HEK293T (cell line): ENCODE measurements around the gene ARID1B.

Experiments used
- CTCF ChIA-PET: fragments of 350-600 bp; formaldehyde crosslinking; extraction: SDS; loops from one replicate; lab custom pipeline; 2021; ENCODE audit warnings: antibody characterized with exemption, inconsistent platforms; lab: Yijun Ruan, JAX
- POLR2A ChIA-PET: fragments of 350-600 bp; formaldehyde crosslinking; extraction: SDS; loops from one replicate; lab custom pipeline; 2020; ENCODE audit warnings: antibody characterized with exemption, inconsistent platforms; lab: Yijun Ruan, JAX
- DNase-seq: peaks from one replicate; pipeline ENCODE4 v3.0.0; 2012; ENCODE audit warnings: mixed read lengths; ENCODE audit errors: extremely low spot score
- ARNT ChIP-seq: fragments of 450-650 bp; IDR thresholded peaks from 2 replicates; pipeline ENCODE4 v1.6.1; 2017; ENCODE audit warnings: mild to moderate bottlenecking
- BHLHE40 ChIP-seq: fragments of 450-650 bp; IDR thresholded peaks from 2 replicates; pipeline ENCODE4 v1.6.1; 2016; ENCODE audit warnings: mild to moderate bottlenecking, moderate library complexity, borderline replicate concordance
- CTBP1 ChIP-seq: fragments of 450-650 bp; IDR thresholded peaks from 2 replicates; pipeline ENCODE4 v1.6.1; 2016; ENCODE audit warnings: borderline replicate concordance
- ELF4 ChIP-seq: fragments of 450-650 bp; IDR thresholded peaks from 2 replicates; pipeline ENCODE4 v1.6.1; 2017; ENCODE audit warnings: antibody characterized with exemption
- FOXA1 ChIP-seq: fragments of 450-650 bp; IDR thresholded peaks from 2 replicates; pipeline ENCODE4 v1.6.1; 2016; ENCODE audit warnings: mild to moderate bottlenecking
- FOXK2 ChIP-seq: fragments of 450-650 bp; IDR thresholded peaks from 2 replicates; pipeline ENCODE4 v1.6.1; 2016; ENCODE audit warnings: mild to moderate bottlenecking
- FOXM1 ChIP-seq: fragments of 450-650 bp; IDR thresholded peaks from 2 replicates; pipeline ENCODE4 v1.6.1; 2017; ENCODE audit warnings: mild to moderate bottlenecking, borderline replicate concordance
- HDGF ChIP-seq: fragments of 450-650 bp; IDR thresholded peaks from 2 replicates; pipeline ENCODE4 v1.6.1; 2017; ENCODE audit warnings: antibody characterized with exemption, borderline replicate concordance
- L3MBTL2 ChIP-seq: fragments of 450-650 bp; conservative IDR thresholded peaks from 2 replicates; pipeline ENCODE4 v1.6.1; 2016; ENCODE audit warnings: mild to moderate bottlenecking
- LEF1 ChIP-seq: fragments of 450-650 bp; IDR thresholded peaks from 2 replicates; pipeline ENCODE4 v1.6.1; 2017; ENCODE audit warnings: mild to moderate bottlenecking, borderline replicate concordance
- NFRKB ChIP-seq: fragments of 450-650 bp; IDR thresholded peaks from 2 replicates; pipeline ENCODE4 v1.6.1; 2016; ENCODE audit warnings: mild to moderate bottlenecking, moderate library complexity
- PKNOX1 ChIP-seq: fragments of 450-650 bp; IDR thresholded peaks from 2 replicates; pipeline ENCODE4 v1.6.1; 2016
- SP1 ChIP-seq: fragments of 450-650 bp; IDR thresholded peaks from 2 replicates; pipeline ENCODE4 v1.6.1; 2017
- SUZ12 ChIP-seq: fragments of 450-650 bp; IDR thresholded peaks from 2 replicates; pipeline ENCODE4 v1.6.1; 2016; ENCODE audit warnings: mild to moderate bottlenecking
- TARDBP ChIP-seq: fragments of 450-650 bp; IDR thresholded peaks from 2 replicates; pipeline ENCODE4 v1.6.1; 2016
- ZNF384 ChIP-seq: fragments of 450-650 bp; IDR thresholded peaks from 2 replicates; pipeline ENCODE4 v1.6.1; 2016

Gene ARID1B

GRCh38 chr6:157225575-157225995 lies 448.4 kb downstream of the ARID1B start:
- TF ChIP-seq FOXK2: no peak
- no peak for TF ChIP-seq CTBP1
- no peak for TF ChIP-seq HDGF
- no peak for TF ChIP-seq ZNF384
- no peak for TF ChIP-seq L3MBTL2
- no peak for TF ChIP-seq NFRKB
- TF ChIP-seq TARDBP: no peak
- no peak for TF ChIP-seq ELF4
- no peak for TF ChIP-seq SUZ12
- no peak for TF ChIP-seq PKNOX1
- no peak for TF ChIP-seq BHLHE40
- CTCF ChIA-PET: no interaction called here
- no peak for DNase-seq
- POLR2A ChIA-PET: no interaction called here

GRCh38 chr6:157226026-157226625 lies 448.9 kb downstream of the ARID1B start:
- ChIA-PET CTCF (interaction anchor here (0.6 kb wide), 2 partner anchors 57 to 164 kb away, joined by 3 to 4 read pairs; no protein-coding TSS in a partner anchor), POLR2A (interaction anchor here (0.5 kb wide), 1 partner anchor 645 kb away, joined by 3 read pairs; no protein-coding TSS in a partner anchor)
- TF ChIP-seq TARDBP (no peak), HDGF (no peak), LEF1 (no peak), PKNOX1 (no peak), NFRKB (no peak), ZNF384 (no peak), FOXM1 (no peak), ARNT (no peak), FOXA1 (no peak), BHLHE40 (no peak), SUZ12 (no peak), ELF4 (no peak), CTBP1 (no peak), SP1 (no peak), FOXK2 (no peak), L3MBTL2 (no peak)
- DNase-seq: no peak

GRCh38 chr6:157226761-157227160 lies 449.6 kb downstream of the ARID1B start:
- CTCF ChIA-PET: interaction anchor here (0.6 kb wide), 2 partner anchors 57 to 165 kb away, joined by 3 to 4 read pairs; no protein-coding TSS in a partner anchor
- TF ChIP-seq ARNT (no peak), SUZ12 (no peak), HDGF (no peak), FOXK2 (no peak), TARDBP (no peak), FOXA1 (no peak), L3MBTL2 (no peak)
- POLR2A ChIA-PET: interaction anchor here (0.5 kb wide), 1 partner anchor 644 kb away, joined by 3 read pairs; no protein-coding TSS in a partner anchor
- DNase-seq: no peak

- TF ChIP-seq FOXK2 (no peak), FOXA1 (no peak), TARDBP (no peak), LEF1 (no peak), ZNF384 (no peak), HDGF (no peak), CTBP1 (no peak), FOXM1 (no peak), NFRKB (no peak), ELF4 (no peak)
- CTCF ChIA-PET: no interaction called here
- POLR2A ChIA-PET: no interaction called here
- DNase-seq: no peak
Observed at GRCh38 chr6:157227202-157228166, 450.3 kb downstream of the ARID1B start.

- ChIA-PET POLR2A (no interaction called here), CTCF (no interaction called here)
- no peak for DNase-seq
- TF ChIP-seq ELF4: no peak
- no peak for TF ChIP-seq TARDBP
- TF ChIP-seq FOXA1: no peak
- TF ChIP-seq NFRKB: no peak
- TF ChIP-seq BHLHE40: no peak
- TF ChIP-seq HDGF: no peak
- TF ChIP-seq L3MBTL2: no peak
- TF ChIP-seq ZNF384: no peak
- no peak for TF ChIP-seq LEF1
- TF ChIP-seq FOXM1: no peak
- TF ChIP-seq PKNOX1: no peak
Observed at GRCh38 chr6:157228426-157229131, 451.4 kb downstream of the ARID1B start.
